Endothelial cell of umbilical vein (primary cell): ENCODE measurements around the gene CSMD2. TPM values are rescaled to one million over a fixed set of nuclear protein-coding genes. Genes with fewer than 3 reads are reported as not detected.

Experiments used
- BruUV-seq: library from RNA; stranded (reverse); fragments of 400-500 nt; replicated peaks from 2 replicates; lab custom pipeline; 2021; lab: Mats Ljungman, UMichigan
- CTCF ChIA-PET: fragments of 300-600, 350-600 bp; sonication (Branson Sonifier 250); formaldehyde crosslinking; loops from one replicate; lab custom pipeline; 2021; ENCODE audit warnings: antibody characterized with exemption, inconsistent platforms; lab: Charles Lee
- POLR2A ChIA-PET: fragments of 300-600, 350-600 bp; sonication (Branson Sonifier 250); formaldehyde crosslinking; loops from one replicate; lab custom pipeline; 2021; ENCODE audit warnings: antibody characterized with exemption, inconsistent platforms; lab: Charles Lee
- DNase-seq: peaks from one replicate; pipeline ENCODE4 v3.0.0-alpha.2; 2011; ENCODE audit warnings: low read depth, low spot score
- FAIRE-seq: peaks from 2 replicates; lab custom pipeline; 2011; peaks lifted over from hg19 to GRCh38; lab: Jason Lieb, UNC
- H2AFZ ChIP-seq: 2 replicates; pipeline ENCODE4 v1.6.0; 2012; ENCODE audit warnings: low read depth, low read length, control low read depth, inconsistent platforms
- H3K27ac ChIP-seq: 2 replicates; pipeline ENCODE4 v1.5.1; 2011; ENCODE audit warnings: low read depth, mild to moderate bottlenecking, control low read depth, low read length, moderate library complexity; ENCODE audit not compliant: insufficient read depth
- H3K27me3 ChIP-seq, 2 experiments: 2 replicates each; pipeline versions ENCODE4 v1.6.0 to v1.6.1; 2011; ENCODE audit warnings: low read length in 2 of 2, mixed read lengths in 1 of 2; ENCODE audit not compliant: control insufficient read depth in 2 of 2, insufficient read depth in 2 of 2
- H3K36me3 ChIP-seq, 2 experiments: 2 replicates in 1 of 2; 3 replicates in 1 of 2; pipeline ENCODE4 v1.5.1; 2011; ENCODE audit warnings: low read length in 2 of 2, mild to moderate bottlenecking in 1 of 2, moderate library complexity in 1 of 2; ENCODE audit not compliant: control insufficient read depth in 2 of 2, insufficient read depth in 2 of 2; ENCODE audit errors: extremely low read depth in 1 of 2
- H3K4me1 ChIP-seq: 3 replicates; pipeline ENCODE4 v1.5.1; 2011; ENCODE audit warnings: mild to moderate bottlenecking, low read length; ENCODE audit not compliant: control insufficient read depth, insufficient read depth; ENCODE audit errors: extremely low read depth
- H3K4me2 ChIP-seq: 2 replicates; pipeline ENCODE4 v1.6.1; 2011; ENCODE audit warnings: low read length, control low read depth, mixed read lengths; ENCODE audit not compliant: insufficient read depth
- H3K4me3 ChIP-seq, 3 experiments: fragments of 200-600 bp in 1 of 3; sonication (generic), shearing (Covaris generic) in 1 of 3; replicated peaks in 1 of 3; 2 replicates each; pipeline ENCODE4 v1.5.1; 2011 to 2016; ENCODE audit warnings: control low read depth in 3 of 3, low read length in 3 of 3, mild to moderate bottlenecking in 2 of 3, inconsistent platforms in 1 of 3, low read depth in 1 of 3, moderate library complexity in 1 of 3; ENCODE audit not compliant: insufficient read depth in 1 of 3
- H3K79me2 ChIP-seq: 2 replicates; pipeline ENCODE4 v1.6.0; 2012; ENCODE audit warnings: low read length, inconsistent platforms; ENCODE audit not compliant: control insufficient read depth, insufficient read depth
- H3K9ac ChIP-seq: replicated peaks from 2 replicates; pipeline ENCODE3; 2011; ENCODE audit warnings: low read length, control low read depth; ENCODE audit not compliant: insufficient read depth; ENCODE audit errors: extremely low read depth
- H3K9me1 ChIP-seq: replicated peaks from 3 replicates; pipeline ENCODE4 v1.6.0; 2011; ENCODE audit warnings: mild to moderate bottlenecking, low read length; ENCODE audit not compliant: control insufficient read depth, insufficient read depth; ENCODE audit errors: extremely low read depth
- H3K9me3 ChIP-seq: replicated peaks from 2 replicates; pipeline ENCODE4 v1.5.1; 2012; ENCODE audit warnings: low read length, inconsistent platforms; ENCODE audit not compliant: control insufficient read depth, insufficient read depth
- H4K20me1 ChIP-seq: replicated peaks from 2 replicates; pipeline ENCODE3; 2011; ENCODE audit warnings: mild to moderate bottlenecking, low read length; ENCODE audit not compliant: control insufficient read depth, insufficient read depth; ENCODE audit errors: extremely low read depth
- GATA2 ChIP-seq: IDR thresholded peaks from 2 replicates; pipeline ENCODE4 v1.7.0; 2011; ENCODE audit warnings: low read depth, mild to moderate bottlenecking, moderate library complexity, mixed read lengths, low read length; ENCODE audit not compliant: insufficient read length, insufficient read depth
- MYC ChIP-seq: IDR thresholded peaks from one replicate; pipeline ENCODE4 v1.6.1; 2011; ENCODE audit warnings: mild to moderate bottlenecking, low read depth, low read length
- dilution Hi-C: fragments of 300-500 bp; cut with MboI; formaldehyde crosslinking; loops from one replicate; pipeline ENCODE4 v1.15.0; 2019; ENCODE audit warnings: low sequenced_read_pairs; ENCODE audit not compliant: extremely low pct_ligation_motif_present
- intact Hi-C: fragments of 100-400 bp; cut with micrococcal nuclease; formaldehyde crosslinking; loops from one replicate; pipeline ENCODE4 v1.10.0; 2022
- polyA plus RNA-seq, 4 experiments: library from polyadenylated mRNA; depleted of rRNA in 3 of 4; stranded (reverse) in 3 of 4; unstranded in 1 of 4; fragments of >200 nt; gene quantifications; 2 replicates each; pipeline versions ENCODE4 v1.2.1 to v1.2.3, GENCODE V29; 2011 to 2012; ENCODE audit warnings: missing spikeins in 1 of 4
- total RNA-seq: library from RNA; stranded (reverse); gene quantifications from 2 replicates; pipeline ENCODE4 v1.2.3, GENCODE V29; 2021
- TF ChIP-seq, protein P1 (sequence below): IDR thresholded peaks from 2 replicates; pipeline ENCODE4 v1.6.1; 2011; ENCODE audit not compliant: insufficient read depth, insufficient read length

CSMD2 gene
- total and polyA plus RNA-seq, 2 donors (not counting 3 experiments of a cell fraction or from before 2014, with no cell fraction given): under 0.01 TPM; not detected in 1

DNA sequence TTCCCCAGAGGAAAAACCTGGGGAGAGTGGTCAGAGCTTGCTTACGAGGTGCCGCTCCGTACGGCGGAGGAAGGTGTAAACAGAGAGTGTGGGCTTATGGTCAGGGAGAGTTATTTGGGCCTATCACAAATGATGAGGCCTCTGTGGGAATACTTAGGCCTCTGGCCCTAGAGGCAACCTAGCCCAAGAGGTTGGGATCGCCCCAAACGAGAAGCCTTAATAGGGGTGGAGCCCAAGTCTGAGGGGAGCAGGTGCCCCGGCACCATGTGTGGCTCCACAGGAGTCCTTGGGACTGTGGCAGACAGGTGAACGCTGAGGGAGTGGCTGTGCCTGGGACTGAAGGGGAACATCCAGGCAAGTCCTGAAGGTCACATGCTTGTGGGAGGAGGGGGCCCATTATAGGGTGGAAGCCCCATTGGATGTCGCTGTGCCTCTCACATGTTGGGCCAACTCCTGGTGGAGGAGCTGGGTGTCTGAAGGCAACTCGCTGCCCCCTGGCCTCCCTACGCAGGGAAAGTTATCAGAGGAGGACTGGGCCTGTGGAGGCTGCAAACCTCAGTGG lies 557.5 kb downstream of the CSMD2 start:
- Histone ChIP-seq H3K4me2 (no peak overlapping the region), H3K9me1 (no peaks in the 10 kb centered on the region), H3K36me3 (no peaks in the 10 kb centered on the region), H3K4me1 (no peaks in the 10 kb centered on the region), H3K9me3 (no peaks in the 10 kb centered on the region), H3K79me2 (no peaks in the 10 kb centered on the region), H3K27ac (no peak overlapping the region), H3K9ac (no peak overlapping the region), H3K27me3 (no peaks in the 10 kb centered on the region), H3K4me3 (no peak overlapping the region), H4K20me1 (no peaks in the 10 kb centered on the region), H2AFZ (no peak overlapping the region)
- FAIRE-seq (no peak), DNase-seq (no peak)
- ChIA-PET POLR2A (no interaction called here), CTCF (no interaction called here)
- intact Hi-C loops (no loop called here), dilution Hi-C loops (no loop called here)
- TF ChIP-seq, protein P1, sequence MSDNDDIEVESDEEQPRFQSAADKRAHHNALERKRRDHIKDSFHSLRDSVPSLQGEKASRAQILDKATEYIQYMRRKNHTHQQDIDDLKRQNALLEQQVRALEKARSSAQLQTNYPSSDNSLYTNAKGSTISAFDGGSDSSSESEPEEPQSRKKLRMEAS: no peak
- TF ChIP-seq GATA2: no peak
- BruUV-seq: no TSS peak

DNA sequence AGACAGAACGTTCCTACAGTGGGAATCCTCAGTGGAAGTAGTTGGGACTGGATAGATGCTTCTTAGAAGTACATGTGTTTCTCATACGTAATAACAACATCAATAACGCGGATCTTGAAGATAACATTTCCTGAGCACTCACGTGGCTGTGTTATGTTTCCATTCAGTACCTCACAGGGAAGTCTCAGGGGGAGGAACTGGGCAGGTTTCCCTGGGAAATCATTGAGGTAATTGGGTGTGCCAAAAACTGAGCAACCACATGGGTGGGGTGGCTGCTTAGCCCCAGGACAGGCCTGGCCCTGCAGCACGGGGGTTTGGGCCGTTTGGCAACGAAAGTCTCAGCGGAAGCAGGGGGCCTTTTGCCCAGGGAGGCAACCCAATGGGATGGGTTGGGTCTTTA lies 558.8 kb downstream of the CSMD2 start:
- Histone ChIP-seq H2AFZ (no peak overlapping the region), H3K27me3 (no peaks in the 10 kb centered on the region), H3K9me3 (no peaks in the 10 kb centered on the region), H4K20me1 (no peaks in the 10 kb centered on the region), H3K9me1 (no peaks in the 10 kb centered on the region), H3K36me3 (no peaks in the 10 kb centered on the region), H3K4me1 (no peaks in the 10 kb centered on the region), H3K27ac (no peak overlapping the region), H3K4me2 (no peak overlapping the region), H3K9ac (no peak overlapping the region), H3K4me3 (no peak overlapping the region), H3K79me2 (no peaks in the 10 kb centered on the region)
- CTCF ChIA-PET: no interaction called here
- DNase-seq (no peak), FAIRE-seq (no peak)
- BruUV-seq: no TSS peak
- intact Hi-C loops (no loop called here), dilution Hi-C loops (no loop called here)
- no peak for TF ChIP-seq MYC
- POLR2A ChIA-PET: no interaction called here
